RWPE2 (cell line): ENCODE results near the gene CDC14A.
A peak's percentile ranks its signal among the peaks of the same experiment; 100 is the strongest.
"Not testable (repeated sequence)": the region's sequence is repeated elsewhere in the genome, so short reads cannot be mapped to it uniquely, and the experiment has no call there.

ENCODE experiments used
- ATAC-seq: fragments of 200-7000 bp; cut with Tn5 transposase; 3 replicates; pipeline ENCODE4 v1.9.1; 2021; ENCODE audit warnings: low read depth
- DNase-seq: peaks from one replicate; pipeline ENCODE4 v3.0.0-alpha.2; 2020; ENCODE audit warnings: low spot score
- H3K27ac ChIP-seq: fragments of 450-650 bp; 2 replicates; pipeline ENCODE4 v1.5.1; 2017; ENCODE audit warnings: mild to moderate bottlenecking; ENCODE audit not compliant: poor library complexity, severe bottlenecking
- H3K27me3 ChIP-seq: fragments of 250-450 bp; sonication (Bioruptor Pico); 2 replicates; pipeline ENCODE4 v1.5.1; 2021; ENCODE audit warnings: mild to moderate bottlenecking, moderate library complexity; ENCODE audit not compliant: insufficient read depth, poor library complexity, severe bottlenecking
- H3K36me3 ChIP-seq: fragments of 250-450 bp; sonication (Bioruptor Pico); 2 replicates; pipeline ENCODE4 v1.5.1; 2020; ENCODE audit warnings: low read depth, mild to moderate bottlenecking, moderate library complexity
- H3K4me1 ChIP-seq: fragments of 250-450 bp; sonication (Bioruptor Pico); 2 replicates; pipeline ENCODE4 v1.5.1; 2021; ENCODE audit warnings: mild to moderate bottlenecking, moderate library complexity; ENCODE audit not compliant: insufficient read depth, poor library complexity, severe bottlenecking
- H3K4me3 ChIP-seq: fragments of 250-450 bp; sonication (Bioruptor Pico); 2 replicates; pipeline ENCODE4 v1.5.1; 2021; ENCODE audit warnings: mild to moderate bottlenecking, moderate library complexity; ENCODE audit not compliant: severe bottlenecking
- H3K9me3 ChIP-seq: fragments of 250-450 bp; sonication (Bioruptor Pico); 2 replicates; pipeline ENCODE4 v1.5.1; 2021; ENCODE audit warnings: mild to moderate bottlenecking, moderate library complexity; ENCODE audit not compliant: severe bottlenecking
- CTCF ChIP-seq: fragments of 450-650 bp; IDR thresholded peaks from one replicate; pipeline ENCODE4 v1.5.1; 2017; ENCODE audit warnings: mild to moderate bottlenecking, moderate library complexity; ENCODE audit not compliant: poor library complexity, severe bottlenecking

Gene CDC14A

DNA sequence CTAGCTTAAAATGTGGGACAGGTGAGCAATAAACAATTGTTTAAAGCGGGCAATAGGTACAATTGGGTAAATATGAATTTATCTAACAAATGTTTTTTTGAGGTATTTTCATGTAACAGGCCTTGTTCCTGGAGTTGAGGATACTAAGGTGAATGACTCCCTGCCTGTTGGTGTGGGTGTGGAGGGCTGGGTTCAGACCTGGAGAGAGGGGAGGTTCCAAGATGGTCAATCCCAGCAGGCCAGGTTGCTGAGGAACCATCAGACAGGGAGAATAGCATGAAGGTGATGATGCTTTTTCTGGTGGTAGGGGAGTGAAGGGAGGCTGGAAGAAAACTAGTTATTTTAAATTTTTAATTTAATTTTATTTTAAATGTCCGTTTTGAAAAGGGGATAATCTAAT is 46.3 kb downstream of the CDC14A start:
- no peaks in the 10 kb centered on the region for H3K36me3 ChIP-seq
- H3K27ac ChIP-seq = no peak overlapping the region
- no peaks in the 10 kb centered on the region for H3K27me3 ChIP-seq
- no peaks in the 10 kb centered on the region for H3K9me3 ChIP-seq
- TF ChIP-seq CTCF = no peak
- H3K4me3 ChIP-seq = no peak overlapping the region
- DNase-seq = no peak
- no peak for ATAC-seq
- no peaks in the 10 kb centered on the region for H3K4me1 ChIP-seq

DNA sequence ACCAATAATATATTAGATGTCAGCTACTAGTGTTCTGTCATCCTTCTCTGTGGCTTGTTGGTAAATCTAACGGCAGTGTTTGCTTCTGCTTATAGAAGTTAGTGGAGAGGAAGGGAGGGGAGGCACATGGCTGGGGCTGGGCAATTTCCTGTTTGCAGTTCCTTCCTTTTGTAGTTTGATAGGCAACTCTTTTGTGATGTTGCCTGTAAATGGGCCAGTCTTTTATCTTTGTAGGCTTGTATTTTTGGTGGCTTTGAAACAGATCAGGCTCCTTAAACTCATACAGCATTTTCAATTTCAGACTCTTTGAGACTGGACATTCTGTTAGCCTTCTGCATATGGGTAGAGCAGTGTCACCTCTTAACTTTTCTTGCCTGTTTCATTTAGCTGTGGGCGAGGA is 48.1 kb downstream of the CDC14A start:
- Histone ChIP-seq H3K36me3 (no peaks in the 10 kb centered on the region), H3K4me3 (no peak overlapping the region), H3K9me3 (no peaks in the 10 kb centered on the region), H3K27me3 (no peaks in the 10 kb centered on the region), H3K4me1 (no peaks in the 10 kb centered on the region), H3K27ac (no peak overlapping the region)
- ATAC-seq (peak; percentile 29; the same call in 1 of the 3 replicates), DNase-seq (no peak)
- no peak for TF ChIP-seq CTCF

DNA sequence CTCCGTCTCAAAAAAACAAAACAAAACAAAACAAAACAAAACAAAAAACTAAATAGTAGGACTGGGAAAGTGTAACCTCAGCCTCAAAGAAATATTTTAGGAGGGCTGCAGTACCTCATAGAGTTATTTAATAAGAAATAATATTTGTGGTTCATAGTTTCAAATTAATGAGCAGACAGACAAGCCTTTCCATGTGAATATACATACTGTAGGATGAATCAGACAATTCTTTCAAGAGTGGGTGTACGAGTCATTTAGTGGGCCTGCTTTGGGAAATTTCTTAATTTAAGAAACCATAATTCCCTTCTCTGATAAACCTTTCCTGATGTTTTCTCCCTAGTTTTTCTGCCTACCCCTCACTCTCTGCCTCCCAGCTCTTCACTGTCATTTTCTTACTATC is 52.5 kb downstream of the CDC14A start:
- no peak for TF ChIP-seq CTCF
- Histone ChIP-seq H3K27ac (no peak overlapping the region), H3K4me3 (no peak overlapping the region), H3K36me3 (no peaks in the 10 kb centered on the region), H3K27me3 (no peaks in the 10 kb centered on the region), H3K4me1 (no peaks in the 10 kb centered on the region), H3K9me3 (no peaks in the 10 kb centered on the region)
- ATAC-seq = no peak
- DNase-seq = no peak

DNA sequence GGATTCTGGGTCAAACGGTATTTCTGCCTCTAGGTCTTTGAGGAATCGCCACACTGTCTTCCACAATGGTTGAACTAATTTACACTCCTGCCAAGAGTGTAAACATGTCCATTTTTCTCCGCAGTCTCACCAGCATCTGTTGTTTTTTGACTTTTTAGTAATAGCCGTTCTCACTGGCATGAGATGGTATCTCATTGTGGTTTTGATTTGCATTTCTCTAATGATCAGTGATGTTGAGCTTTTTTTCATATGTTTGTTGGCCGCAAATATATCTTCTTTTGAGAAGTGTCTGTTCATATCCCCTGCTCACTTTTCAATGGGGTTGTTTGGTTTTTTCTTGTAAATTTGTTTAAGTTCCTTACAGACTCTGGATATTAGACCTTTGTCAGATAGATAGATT is 53.6 kb downstream of the CDC14A start:
- not testable (repeated sequence) for H3K4me3 ChIP-seq, H3K9me3 ChIP-seq, ATAC-seq, DNase-seq, H3K27ac ChIP-seq, H3K4me1 ChIP-seq, H3K27me3 ChIP-seq, H3K36me3 ChIP-seq

DNA sequence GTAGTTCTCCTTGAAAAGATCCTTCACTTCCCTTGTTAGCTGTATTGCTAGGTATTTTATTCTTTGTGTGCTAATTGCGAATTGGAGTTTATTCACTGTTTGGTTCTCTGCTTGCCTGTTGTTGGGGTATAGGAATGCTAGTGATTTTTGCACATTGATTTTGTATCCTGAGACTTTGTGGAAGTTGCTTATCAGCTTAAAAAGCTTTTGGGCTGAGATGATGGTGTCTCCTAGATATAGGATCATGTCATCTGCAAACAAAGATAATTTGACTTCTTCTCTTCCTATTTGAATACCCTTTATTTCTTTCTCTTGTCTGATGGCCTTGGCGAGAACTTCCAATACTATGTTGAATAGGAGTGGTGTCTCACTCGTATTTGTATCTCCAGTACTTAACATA is 55.1 kb downstream of the CDC14A start:
- not testable (repeated sequence) for H3K36me3 ChIP-seq, DNase-seq, H3K9me3 ChIP-seq, H3K4me3 ChIP-seq, H3K4me1 ChIP-seq, H3K27me3 ChIP-seq, ATAC-seq, H3K27ac ChIP-seq

DNA sequence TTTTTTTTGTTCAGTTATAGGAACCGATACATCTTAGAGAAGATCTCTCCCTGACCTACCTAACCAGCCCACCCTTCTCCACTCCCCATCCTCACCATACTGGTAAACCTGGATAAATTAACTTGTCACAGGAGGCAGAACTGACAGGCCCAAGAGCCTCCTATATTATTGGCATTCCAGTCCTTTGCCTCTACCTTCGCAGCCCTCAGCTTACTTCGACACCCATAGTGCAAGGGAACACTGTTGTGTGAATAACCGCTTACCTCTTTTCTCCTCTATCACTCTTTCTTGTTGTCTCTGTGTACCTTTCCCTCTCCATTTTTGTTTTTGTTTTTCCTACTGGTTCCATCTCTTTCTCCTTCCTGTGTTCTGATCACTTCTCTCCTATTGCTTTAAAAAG is 58.7 kb downstream of the CDC14A start:
- Histone ChIP-seq H3K4me1 (peaks cover 3% of the 10 kb centered on the region), H3K36me3 (no peaks in the 10 kb centered on the region), H3K4me3 (no peak overlapping the region), H3K27ac (no peak overlapping the region), H3K9me3 (no peaks in the 10 kb centered on the region), H3K27me3 (no peaks in the 10 kb centered on the region)
- no peak for DNase-seq
- no peak for TF ChIP-seq CTCF
- ATAC-seq = no peak
